Coronary artery (tissue), 2 donors: ENCODE measurements around the gene PYY.

ENCODE experiments used
- DNase-seq: peaks from one replicate; pipeline ENCODE4 v3.0.0-alpha.2; 2017; ENCODE audit warnings: low spot score
- H3K27ac ChIP-seq, 2 donors: fragments of 200-600 bp; sonication (generic); one replicate each; pipeline ENCODE4 v1.5.1; 2016 to 2019
- H3K4me3 ChIP-seq: fragments of 200-600 bp; sonication (generic); 2 replicates; pipeline ENCODE4 v1.5.1; 2016; ENCODE audit warnings: mild to moderate bottlenecking, moderate library complexity
- CTCF ChIP-seq: fragments of 200-600 bp; sonication (generic); IDR thresholded peaks from one replicate; pipeline ENCODE4 v1.5.1; 2019; ENCODE audit warnings: antibody characterized with exemption

The PYY gene

GRCh38 chr17:43927060-43927864, 26.5 kb downstream of the PYY start:
- no peak for DNase-seq
- TF ChIP-seq CTCF, result no peak
- H3K27ac ChIP-seq, result no peak overlapping the region
- H3K4me3 ChIP-seq, result peak overlapping the region; percentile 60

GRCh38 chr17:43924558-43924957, 29.2 kb downstream of the PYY start:
- DNase-seq, result no peak
- no peak overlapping the region for H3K4me3 ChIP-seq
- H3K27ac ChIP-seq, result no peak overlapping the region
- no peak for TF ChIP-seq CTCF

- no peak overlapping the region for H3K4me3 ChIP-seq
- DNase-seq, result no peak
- TF ChIP-seq CTCF, result no peak
- H3K27ac ChIP-seq, result no peak overlapping the region
Observed at GRCh38 chr17:43920500-43921095, 33.1 kb downstream of the PYY start.

- Histone ChIP-seq H3K4me3 (peak overlapping the region; percentile 60), H3K27ac (no peak overlapping the region)
- no peak for DNase-seq
- TF ChIP-seq CTCF, result no peak
Observed at GRCh38 chr17:43918026-43918389, 35.7 kb downstream of the PYY start.

- DNase-seq, result no peak
- Histone ChIP-seq H3K27ac (no peak overlapping the region), H3K4me3 (peak overlapping the region; percentile 60)
- TF ChIP-seq CTCF, result peak; percentile 48
Observed at GRCh38 chr17:43917348-43918025, 36.3 kb downstream of the PYY start.

- DNase-seq, result no peak
- peak overlapping the region; percentile 60 for H3K4me3 ChIP-seq
- TF ChIP-seq CTCF, result no peak
- no peak overlapping the region for H3K27ac ChIP-seq
Observed at GRCh38 chr17:43917016-43917347, 36.8 kb downstream of the PYY start.

- no peak overlapping the region for H3K4me3 ChIP-seq
- TF ChIP-seq CTCF, result no peak
- DNase-seq, result no peak
Observed at GRCh38 chr17:43916385-43916784, 37.4 kb downstream of the PYY start.

More at GRCh38 chr17:43916385-43916784, 37.4 kb downstream of the PYY start:
- no peak overlapping the region for H3K27ac ChIP-seq
